ENCODE results near the gene IRAK1. TPM values are rescaled to one million over a fixed set of nuclear protein-coding genes. Genes with fewer than 3 reads are reported as not detected.

IRAK1 gene
- total and polyA plus RNA-seq, 12 donors, result 18.2 to 59.0 (median 27.1) TPM

DNA sequence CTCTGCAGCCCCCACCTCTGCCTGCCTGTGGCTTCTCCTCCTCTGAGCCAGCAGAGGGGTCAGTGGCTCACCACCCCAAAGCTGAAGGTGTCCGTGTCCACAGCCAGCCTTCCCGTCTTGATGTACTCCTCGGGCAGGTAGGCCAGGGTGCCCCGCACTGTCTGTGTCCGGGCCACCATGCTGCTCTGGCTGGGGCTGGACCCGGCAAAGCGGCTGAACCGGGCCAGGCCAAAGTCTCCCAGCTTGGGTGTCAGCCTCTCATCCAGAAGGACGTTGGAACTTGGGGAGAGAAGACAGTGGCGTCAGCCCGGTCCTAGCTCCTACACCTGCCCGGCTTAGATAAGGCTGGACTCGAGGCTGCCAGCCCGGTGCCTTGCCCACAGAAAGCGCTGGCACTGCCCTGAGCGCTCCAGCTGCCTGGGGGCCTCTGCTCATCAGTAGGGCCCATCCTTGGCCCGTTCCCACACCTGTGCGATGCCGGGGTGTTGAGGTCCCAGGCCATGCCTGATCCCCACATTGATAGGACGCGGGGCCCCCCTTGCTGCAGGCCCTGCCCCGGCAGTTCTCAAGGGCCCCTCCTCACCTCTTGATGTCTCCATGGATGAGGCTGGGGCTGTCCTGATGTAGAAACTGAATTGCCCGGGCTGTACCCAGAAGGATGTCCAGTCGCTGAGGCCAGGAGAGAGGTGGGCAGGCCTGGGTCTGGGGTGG is 3.2 kb downstream of the IRAK1 start:
- no peak for ATAC-seq
- peaks cover 0 to 62% (median 0%) of the 10 kb centered on the region in 7 donors for H3K27me3 ChIP-seq
- DNase-seq, result no peak
- intact Hi-C loops (cut with DNase I), result loop anchor here in 1 of 10 donors (5.0 kb wide), 1 partner anchor 36 kb away; no protein-coding TSS in a partner anchor
- H3K27ac ChIP-seq, result no peak overlapping the region
- 91 to 92% methylated on average over 21 to 24 of the region's 24 CpGs for WGBS, 2 donors
- TF ChIP-seq, protein P1, sequence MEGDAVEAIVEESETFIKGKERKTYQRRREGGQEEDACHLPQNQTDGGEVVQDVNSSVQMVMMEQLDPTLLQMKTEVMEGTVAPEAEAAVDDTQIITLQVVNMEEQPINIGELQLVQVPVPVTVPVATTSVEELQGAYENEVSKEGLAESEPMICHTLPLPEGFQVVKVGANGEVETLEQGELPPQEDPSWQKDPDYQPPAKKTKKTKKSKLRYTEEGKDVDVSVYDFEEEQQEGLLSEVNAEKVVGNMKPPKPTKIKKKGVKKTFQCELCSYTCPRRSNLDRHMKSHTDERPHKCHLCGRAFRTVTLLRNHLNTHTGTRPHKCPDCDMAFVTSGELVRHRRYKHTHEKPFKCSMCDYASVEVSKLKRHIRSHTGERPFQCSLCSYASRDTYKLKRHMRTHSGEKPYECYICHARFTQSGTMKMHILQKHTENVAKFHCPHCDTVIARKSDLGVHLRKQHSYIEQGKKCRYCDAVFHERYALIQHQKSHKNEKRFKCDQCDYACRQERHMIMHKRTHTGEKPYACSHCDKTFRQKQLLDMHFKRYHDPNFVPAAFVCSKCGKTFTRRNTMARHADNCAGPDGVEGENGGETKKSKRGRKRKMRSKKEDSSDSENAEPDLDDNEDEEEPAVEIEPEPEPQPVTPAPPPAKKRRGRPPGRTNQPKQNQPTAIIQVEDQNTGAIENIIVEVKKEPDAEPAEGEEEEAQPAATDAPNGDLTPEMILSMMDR (IDR thresholded peaks at IDR 0.05), result no peak
- peaks cover 0 to 60% (median 0%) of the 10 kb centered on the region in 9 donors for H3K36me3 ChIP-seq
- H3K4me1 ChIP-seq, result peaks cover 0 to 24% (median 9%) of the 10 kb centered on the region in 9 donors
- no peaks in the 10 kb centered on the region for H3K9me3 ChIP-seq
- no peak overlapping the region for H3K4me3 ChIP-seq

DNA sequence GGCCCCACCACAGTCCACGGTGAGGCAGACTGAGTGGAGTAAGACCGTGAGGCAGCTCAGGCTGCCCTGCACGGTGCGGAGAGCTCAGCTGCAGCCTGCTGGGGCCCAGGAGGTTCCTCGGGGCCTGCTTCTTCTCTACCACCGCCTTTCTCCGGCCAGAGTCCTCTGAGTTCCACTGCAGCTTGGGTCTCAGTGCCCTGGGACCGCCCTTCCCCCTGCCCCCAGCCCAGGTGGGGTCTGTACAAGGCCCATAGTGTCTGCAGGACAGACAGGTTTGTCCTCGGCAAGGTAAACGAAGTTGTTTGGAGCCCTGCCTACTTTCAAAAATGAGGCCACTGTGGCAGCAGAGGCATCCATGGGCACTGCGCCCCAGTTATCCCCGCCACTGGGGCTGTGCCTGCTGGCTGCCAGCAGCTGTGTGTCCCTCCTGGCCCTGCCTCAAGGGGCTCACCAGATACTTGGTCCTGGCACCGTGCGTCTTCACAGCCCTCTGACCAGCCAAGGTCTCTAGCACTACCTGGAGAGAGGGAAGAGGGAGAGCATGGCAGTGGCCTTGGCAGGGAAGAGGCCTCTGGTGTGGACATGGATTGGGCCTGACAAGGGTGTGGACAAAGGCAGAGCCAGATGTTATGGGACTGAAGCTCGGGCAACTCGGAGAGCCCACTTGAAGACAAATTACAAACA is 4.0 kb downstream of the IRAK1 start:
- WGBS, 2 donors, result 80 to 87% methylated on average over 16 of the region's 16 CpGs
- no peak overlapping the region for H3K4me3 ChIP-seq
- DNase-seq, result no peak
- intact Hi-C loops (cut with DNase I), result loop anchor here in 1 of 10 donors (5.0 kb wide), 1 partner anchor 37 kb away; no protein-coding TSS in a partner anchor
- no peak for ATAC-seq
- no peak overlapping the region for H3K27ac ChIP-seq
- H3K9me3 ChIP-seq, result no peaks in the 10 kb centered on the region
- TF ChIP-seq, protein P1 (IDR thresholded peaks at IDR 0.05), result no peak
- H3K4me1 ChIP-seq, result peaks cover 0 to 16% (median 6%) of the 10 kb centered on the region in 9 donors
- peaks cover 0 to 61% (median 0%) of the 10 kb centered on the region in 7 donors for H3K27me3 ChIP-seq
- peaks cover 0 to 68% (median 0%) of the 10 kb centered on the region in 9 donors for H3K36me3 ChIP-seq

DNA sequence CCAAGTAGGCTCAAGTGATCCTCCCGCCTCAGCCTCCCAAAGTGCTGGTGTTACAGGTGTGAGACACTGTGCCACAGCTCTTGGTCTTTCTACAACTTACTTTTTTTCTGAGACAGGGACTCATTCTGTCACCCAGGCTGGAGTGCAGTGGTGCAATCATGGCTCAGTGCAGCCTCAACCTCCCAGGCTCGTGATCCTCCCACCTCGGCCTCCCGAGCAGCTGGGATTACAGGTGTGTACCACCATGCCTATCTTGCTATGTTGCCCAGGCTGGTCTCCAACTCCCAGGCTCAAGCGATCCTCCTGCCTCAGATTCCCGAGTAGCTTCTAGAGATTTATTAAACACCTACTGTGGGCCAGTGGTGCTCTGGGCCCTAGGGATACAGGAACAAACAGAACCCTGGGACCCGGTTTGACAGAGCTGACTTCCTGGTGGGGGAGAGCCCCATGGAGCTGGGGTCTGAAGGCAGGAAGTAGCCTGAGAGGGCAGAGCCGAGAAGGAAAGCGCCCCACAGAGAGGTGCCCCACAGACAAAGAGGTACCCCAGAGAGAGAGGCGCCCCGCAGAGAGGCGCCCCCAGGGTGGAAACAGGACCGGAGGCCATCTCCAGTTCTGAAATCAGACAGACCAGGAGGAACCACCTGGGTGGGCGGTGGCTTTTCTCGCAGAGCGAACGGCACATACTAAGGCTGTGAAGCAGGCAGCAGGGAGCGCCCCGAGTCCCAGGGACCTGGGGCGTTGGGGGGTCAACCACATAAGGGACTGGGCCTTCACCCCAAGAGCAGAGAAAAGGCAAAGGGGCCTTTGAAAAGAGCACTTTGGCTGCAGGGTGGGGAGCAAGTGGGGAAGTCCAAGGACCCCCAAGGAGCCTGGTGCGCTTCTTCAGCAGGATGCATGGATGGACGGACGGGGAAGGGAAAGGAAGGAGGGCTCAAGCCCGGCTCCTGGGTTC is 5.0 kb downstream of the IRAK1 start:
- H3K36me3 ChIP-seq, result peaks cover 0 to 70% (median 0%) of the 10 kb centered on the region in 9 donors
- H3K4me1 ChIP-seq, result peaks cover 0 to 11% (median 6%) of the 10 kb centered on the region in 9 donors
- H3K27me3 ChIP-seq, result peaks cover 0 to 64% (median 0%) of the 10 kb centered on the region in 7 donors
- no peak for DNase-seq
- H3K4me3 ChIP-seq, result no peak overlapping the region
- H3K27ac ChIP-seq, result no peak overlapping the region
- intact Hi-C loops (cut with DNase I), result loop anchor here in 4 of 10 donors (5.0 kb wide), 2 partner anchors 38 to 83 kb away; partner anchors contain the start of gene MECP2 (in 1 of the 4)
- WGBS, 2 donors, result 88 to 90% methylated on average over 19 to 24 of the region's 24 CpGs
- TF ChIP-seq, protein P1 (IDR thresholded peaks at IDR 0.05), result no peak
- no peak for ATAC-seq
- H3K9me3 ChIP-seq, result no peaks in the 10 kb centered on the region

Measured in heart right ventricle (tissue), 16 donors.